Measurements from ENCODE around the gene MPHOSPH9.

- TF ChIP-seq CTCF (IDR thresholded peaks at IDR 0.05) (no peak), POLR2A (IDR thresholded peaks at IDR 0.05) (no peak)
Observed at GRCh38 chr12:123227581-123228258, 5.2 kb downstream of the MPHOSPH9 start.

All from thyroid gland (tissue), 4 donors.